Nephron progenitor cell (in vitro differentiated cells): ENCODE data around the gene SMIM33.
"Not testable (repeated sequence)": the region's sequence is repeated elsewhere in the genome, so short reads cannot be mapped to it uniquely, and the experiment has no call there.

ENCODE experiments used
- DNase-seq: peaks from one replicate; pipeline ENCODE4 v3.0.0; 2021
- H3K27ac Mint-ChIP-seq: 2 replicates; pipeline ENCODE4 v1.8.0; 2021; ENCODE audit warnings: mild to moderate bottlenecking, moderate library complexity, mixed read lengths
- H3K27me3 Mint-ChIP-seq: 2 replicates; pipeline ENCODE4 v1.8.0; 2021; ENCODE audit warnings: mild to moderate bottlenecking, low read depth, mixed read lengths; ENCODE audit not compliant: poor library complexity
- H3K36me3 Mint-ChIP-seq: 2 replicates; pipeline ENCODE4 v1.8.0; 2021; ENCODE audit warnings: low read depth, mixed read lengths
- H3K4me1 Mint-ChIP-seq: 2 replicates; pipeline ENCODE4 v1.8.0; 2021; ENCODE audit warnings: mixed read lengths
- H3K4me3 Mint-ChIP-seq: 2 replicates; pipeline ENCODE4 v1.8.0; 2021; ENCODE audit warnings: mild to moderate bottlenecking, moderate library complexity, mixed read lengths
- H3K9me3 Mint-ChIP-seq: 2 replicates; pipeline ENCODE4 v1.8.0; 2021; ENCODE audit warnings: mild to moderate bottlenecking, moderate library complexity, mixed read lengths
- CTCF ChIP-seq: fragments of 200-600 bp; sonication (generic); IDR thresholded peaks from 2 replicates; pipeline ENCODE4 v1.5.0; 2021; ENCODE audit warnings: antibody characterized with exemption

Gene SMIM33

GRCh38 chr5:139472386-139473030 is 1.7 kb downstream of the SMIM33 start:
- Mint-ChIP-seq H3K9me3 (no peaks in the 10 kb centered on the region), H3K27me3 (no peaks in the 10 kb centered on the region), H3K4me1 (peaks cover 61% of the 10 kb centered on the region), H3K27ac (peak overlapping the region; percentile 99), H3K36me3 (no peaks in the 10 kb centered on the region), H3K4me3 (no peak overlapping the region)
- DNase-seq = no peak
- TF ChIP-seq CTCF = no peak

DNA sequence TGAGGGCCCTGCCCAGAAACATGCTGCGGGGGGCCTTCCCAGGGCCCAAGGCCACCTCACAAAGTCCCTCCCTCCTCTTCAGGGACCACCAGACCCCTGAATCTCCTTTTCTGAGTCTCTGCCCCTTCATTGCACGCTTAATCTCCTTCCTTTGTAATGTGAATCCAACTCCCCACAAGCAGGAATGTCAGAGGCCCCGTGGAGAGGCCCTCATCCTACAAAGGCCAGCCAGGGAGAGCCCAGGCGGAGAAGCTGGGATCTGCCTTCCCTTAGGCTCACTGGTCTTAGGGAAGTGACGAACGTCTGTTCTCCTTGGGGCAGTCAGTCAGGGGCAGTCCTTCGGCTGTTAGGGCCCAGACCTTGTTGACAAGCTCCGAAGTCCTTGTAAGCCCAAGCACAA is 2.3 kb downstream of the SMIM33 start:
- Mint-ChIP-seq H3K4me3 (peak overlapping the region; percentile 67), H3K27me3 (no peaks in the 10 kb centered on the region), H3K9me3 (no peaks in the 10 kb centered on the region), H3K4me1 (peaks cover 61% of the 10 kb centered on the region), H3K36me3 (no peaks in the 10 kb centered on the region), H3K27ac (peak overlapping the region; percentile 99)
- no peak for TF ChIP-seq CTCF
- DNase-seq = peak; percentile 51

DNA sequence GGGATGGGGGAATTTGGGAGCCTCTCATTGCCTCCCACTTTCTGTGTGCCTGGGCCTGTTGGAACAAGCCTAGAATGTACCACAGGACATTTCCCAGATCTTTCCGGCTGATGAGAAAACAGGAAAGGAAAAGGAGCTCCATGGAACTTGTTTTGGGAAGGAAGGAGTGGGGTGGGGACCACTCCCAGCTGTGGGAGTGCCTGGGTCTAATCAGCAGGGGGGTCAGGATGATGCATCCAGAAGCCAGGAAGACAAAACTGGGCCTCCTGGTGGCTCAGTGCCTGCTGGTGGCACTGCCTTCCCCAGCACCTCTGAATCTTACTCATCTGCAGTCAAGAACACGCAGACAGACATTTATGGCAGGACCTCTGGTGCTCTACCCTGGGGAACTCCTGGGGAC is 2.8 kb downstream of the SMIM33 start:
- DNase-seq = no peak
- peak overlapping the region; percentile 67 for H3K4me3 Mint-ChIP-seq
- H3K4me1 Mint-ChIP-seq = peaks cover 61% of the 10 kb centered on the region
- peak overlapping the region; percentile 99 for H3K27ac Mint-ChIP-seq
- no peak for TF ChIP-seq CTCF
- H3K27me3 Mint-ChIP-seq = no peaks in the 10 kb centered on the region
- H3K36me3 Mint-ChIP-seq = no peaks in the 10 kb centered on the region
- H3K9me3 Mint-ChIP-seq = no peaks in the 10 kb centered on the region

GRCh38 chr5:139474890-139475791 is 4.3 kb downstream of the SMIM33 start:
- Mint-ChIP-seq H3K27ac (peak overlapping the region; percentile 40), H3K4me1 (peaks cover 58% of the 10 kb centered on the region), H3K27me3 (no peaks in the 10 kb centered on the region), H3K36me3 (no peaks in the 10 kb centered on the region), H3K9me3 (no peaks in the 10 kb centered on the region), H3K4me3 (no peak overlapping the region)
- no peak for DNase-seq
- no peak for TF ChIP-seq CTCF

- no peaks in the 10 kb centered on the region for H3K9me3 Mint-ChIP-seq
- TF ChIP-seq CTCF = no peak
- H3K4me1 Mint-ChIP-seq = peaks cover 64% of the 10 kb centered on the region
- H3K4me3 Mint-ChIP-seq = no peak overlapping the region
- DNase-seq = no peak
- H3K27me3 Mint-ChIP-seq = peaks cover 3% of the 10 kb centered on the region
- no peaks in the 10 kb centered on the region for H3K36me3 Mint-ChIP-seq
- H3K27ac Mint-ChIP-seq = no peak overlapping the region
Measured at GRCh38 chr5:139475865-139476617, 5.2 kb downstream of the SMIM33 start.

- H3K36me3 Mint-ChIP-seq, H3K4me3 Mint-ChIP-seq, DNase-seq, H3K27me3 Mint-ChIP-seq, H3K9me3 Mint-ChIP-seq: not testable (repeated sequence)
- Mint-ChIP-seq H3K27ac (peak overlapping the region; percentile 85), H3K4me1 (peaks cover 59% of the 10 kb centered on the region)
Measured at GRCh38 chr5:139478657-139479423, 8.0 kb downstream of the SMIM33 start.

GRCh38 chr5:139479729-139480128 is 8.9 kb downstream of the SMIM33 start:
- not testable (repeated sequence) for DNase-seq

More at GRCh38 chr5:139479729-139480128, 8.9 kb downstream of the SMIM33 start:
- H3K4me3 Mint-ChIP-seq, H3K36me3 Mint-ChIP-seq, H3K27ac Mint-ChIP-seq, H3K9me3 Mint-ChIP-seq, H3K27me3 Mint-ChIP-seq: not testable (repeated sequence)
- H3K4me1 Mint-ChIP-seq = peaks cover 56% of the 10 kb centered on the region
